Measurements from ENCODE around the gene PDPK1.

- no peak for TF ChIP-seq CSDC2 (CRISPR knock-in tag; IDR thresholded peaks at IDR 0.05)
- no peak for TF ChIP-seq PPARA (CRISPR knock-in tag; IDR thresholded peaks at IDR 0.05; ENCODE audit: borderline replicate concordance)
- no peak for TF ChIP-seq CSRNP3 (CRISPR knock-in tag; IDR thresholded peaks at IDR 0.05)
- no peak for TF ChIP-seq GLIS3 (CRISPR knock-in tag; IDR thresholded peaks at IDR 0.05)
- TF ChIP-seq ZFP30 (CRISPR knock-in tag; IDR thresholded peaks at IDR 0.05) = no peak
- no peak for TF ChIP-seq ZFP3 (CRISPR knock-in tag; IDR thresholded peaks at IDR 0.05)
- no peak for TF ChIP-seq PATZ1 (CRISPR knock-in tag; IDR thresholded peaks at IDR 0.05; ENCODE audit: borderline replicate concordance)
- no peak for TF ChIP-seq TSHZ2 (CRISPR knock-in tag; IDR thresholded peaks at IDR 0.05)
- no peak for TF ChIP-seq RARB (CRISPR knock-in tag; IDR thresholded peaks at IDR 0.05)
- no peak for TF ChIP-seq ARNTL (CRISPR knock-in tag; IDR thresholded peaks at IDR 0.05; ENCODE audit: borderline replicate concordance, low read depth)
- TF ChIP-seq OSR1 (CRISPR knock-in tag; IDR thresholded peaks at IDR 0.05) = no peak
- TF ChIP-seq BACH2 (CRISPR knock-in tag; IDR thresholded peaks at IDR 0.05; ENCODE audit: borderline replicate concordance) = no peak
Observed at GRCh38 chr16:2585651-2586081, 47.8 kb downstream of the PDPK1 start.
